Activated CD8-positive, alpha-beta memory T cell treated with anti-CD3 and anti-CD28 coated beads, Interleukin-2, amount 50 U/mL, for 4 hours (primary cell): ENCODE results near the gene HTRA2.

Source experiments
- DNase-seq: peaks from one replicate; pipeline ENCODE4 v3.0.0-alpha.2; 2020

HTRA2 gene

GRCh38 chr2:74516650-74517049, 13.1 kb upstream of the HTRA2 start:
- DNase-seq = no peak

GRCh38 chr2:74522516-74522915, 7.2 kb upstream of the HTRA2 start:
- no peak for DNase-seq

- DNase-seq = no peak
Observed at GRCh38 chr2:74524005-74524404, 5.7 kb upstream of the HTRA2 start.

GRCh38 chr2:74524955-74525716, 4.6 kb upstream of the HTRA2 start:
- no peak for DNase-seq

- no peak for DNase-seq
Observed at GRCh38 chr2:74525717-74526648, 3.8 kb upstream of the HTRA2 start, which contains the start of gene DQX1. TSS of gene DQX1 (minus strand) at chr2:74526231. CDS start at chr2:74525729, 502 bp downstream.

GRCh38 chr2:74526649-74527230, 3.0 kb upstream of the HTRA2 start:
- DNase-seq = no peak

GRCh38 chr2:74527741-74528140, 2.0 kb upstream of the HTRA2 start:
- no peak for DNase-seq

GRCh38 chr2:74528600-74529356, 955 bp upstream of the HTRA2 start:
- peak; percentile 34 for DNase-seq

GRCh38 chr2:74530239-74531187, 780 bp downstream of the HTRA2 start:
- peak; percentile 43 for DNase-seq

GRCh38 chr2:74531666-74532065, 1.9 kb downstream of the HTRA2 start:
- DNase-seq = no peak

- no peak for DNase-seq
Observed at GRCh38 chr2:74532222-74532621, 2.5 kb downstream of the HTRA2 start.

- DNase-seq = no peak
Observed at GRCh38 chr2:74533464-74533863, 3.7 kb downstream of the HTRA2 start.

GRCh38 chr2:74534411-74534810, 4.7 kb downstream of the HTRA2 start:
- no peak for DNase-seq

GRCh38 chr2:74535440-74535965, 5.8 kb downstream of the HTRA2 start:
- DNase-seq = no peak

- no peak for DNase-seq
Observed at GRCh38 chr2:74536166-74536950, 6.6 kb downstream of the HTRA2 start.

- no peak for DNase-seq
Observed at GRCh38 chr2:74537140-74537539, 7.4 kb downstream of the HTRA2 start.

GRCh38 chr2:74538881-74539339, 9.2 kb downstream of the HTRA2 start:
- DNase-seq = no peak

- DNase-seq = no peak
Observed at GRCh38 chr2:74540291-74540690, 10.6 kb downstream of the HTRA2 start.

- no peak for DNase-seq
Observed at GRCh38 chr2:74542978-74543377, 13.2 kb downstream of the HTRA2 start.

GRCh38 chr2:74544634-74545033, 14.9 kb downstream of the HTRA2 start:
- no peak for DNase-seq
